Tongue (tissue), 2 donors: ENCODE measurements around the gene IFNAR2. TPM values are rescaled to one million over a fixed set of nuclear protein-coding genes. Genes with fewer than 3 reads are reported as not detected.
"Not testable (repeated sequence)": the region's sequence is repeated elsewhere in the genome, so short reads cannot be mapped to it uniquely, and the experiment has no call there.

Experiments used
- DNase-seq: peaks from one replicate; pipeline ENCODE4 v3.0.0-alpha.2; 2015
- total RNA-seq: library from RNA; depleted of rRNA; stranded (reverse); fragments of >200 nt; gene quantifications from one replicate; pipeline ENCODE4 v1.2.3, GENCODE V29; 2014

Gene IFNAR2
- total RNA-seq, 1 donor from 2014 or later = 10.4 TPM

- DNase-seq = no peak
These were observed 15.0 kb downstream of the IFNAR2 start for GRCh38 chr21:33244779-33245105.

DNA sequence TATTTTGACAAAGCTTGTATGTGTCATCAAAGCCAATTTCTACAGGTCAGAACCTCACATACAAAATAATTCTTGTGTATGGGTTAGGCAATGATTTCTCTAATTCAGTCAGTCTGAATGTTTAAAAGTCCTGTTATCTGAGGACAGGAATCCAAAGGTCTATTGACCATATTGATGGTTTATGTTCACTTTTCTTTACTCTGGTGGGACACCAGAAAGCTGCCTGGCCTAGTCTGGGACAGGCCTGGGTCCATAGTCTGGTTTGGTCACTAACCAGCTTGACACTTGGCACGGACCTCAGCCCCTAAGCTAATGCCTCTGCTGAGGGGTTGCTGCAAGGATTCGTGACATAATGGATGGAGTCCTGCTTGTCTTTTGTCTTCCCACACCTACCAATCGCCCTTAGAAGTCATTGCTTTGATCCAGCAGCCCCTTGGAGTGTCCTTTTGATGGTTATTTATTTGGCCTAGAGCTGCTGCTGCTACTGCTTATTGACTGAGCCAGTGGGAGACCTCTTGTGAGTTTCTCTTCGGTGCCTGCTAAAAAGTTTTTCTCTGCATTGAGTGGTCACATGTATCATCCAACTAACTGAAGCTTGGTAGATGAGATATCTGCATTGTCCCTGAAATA lies 15.7 kb downstream of the IFNAR2 start:
- DNase-seq = no peak

- no peak for DNase-seq
These were observed 16.8 kb downstream of the IFNAR2 start for GRCh38 chr21:33246506-33246905.

- no peak for DNase-seq
These were observed 17.2 kb downstream of the IFNAR2 start for GRCh38 chr21:33246963-33247362.

- DNase-seq = no peak
These were observed 17.9 kb downstream of the IFNAR2 start for GRCh38 chr21:33247599-33247998.

DNA sequence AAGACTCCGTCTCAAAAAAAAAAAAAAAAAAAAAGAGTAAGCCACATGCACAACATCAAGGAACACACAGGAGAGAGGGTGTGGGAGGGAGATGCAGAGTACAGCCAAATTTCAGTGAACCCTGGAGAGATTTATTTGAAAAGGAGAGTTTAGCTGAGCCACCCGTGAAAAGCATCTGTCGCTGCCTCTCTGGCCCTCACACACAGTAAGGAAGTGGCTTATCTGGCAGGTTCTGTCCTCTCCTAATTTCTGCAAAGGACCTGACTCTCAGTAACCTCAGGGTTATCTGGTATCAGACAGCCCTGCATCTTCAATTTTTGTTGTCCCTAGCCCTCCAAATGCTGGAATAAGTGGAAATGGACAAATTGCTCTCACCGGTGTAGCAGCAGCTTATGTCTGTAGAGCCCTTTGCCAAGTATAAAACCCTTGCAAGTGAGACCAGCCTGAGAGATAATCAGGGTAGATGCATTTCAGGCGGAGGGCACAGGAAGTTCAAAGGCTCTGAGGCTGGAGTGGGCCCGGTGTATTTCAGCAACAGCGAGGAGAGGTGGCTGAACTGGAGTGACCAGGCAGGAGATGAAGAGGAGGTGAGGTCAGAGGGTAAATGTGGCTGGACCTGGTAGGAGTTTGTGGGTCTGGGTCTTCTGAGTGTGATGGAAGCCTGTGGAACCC lies 19.7 kb downstream of the IFNAR2 start:
- no peak for DNase-seq

DNA sequence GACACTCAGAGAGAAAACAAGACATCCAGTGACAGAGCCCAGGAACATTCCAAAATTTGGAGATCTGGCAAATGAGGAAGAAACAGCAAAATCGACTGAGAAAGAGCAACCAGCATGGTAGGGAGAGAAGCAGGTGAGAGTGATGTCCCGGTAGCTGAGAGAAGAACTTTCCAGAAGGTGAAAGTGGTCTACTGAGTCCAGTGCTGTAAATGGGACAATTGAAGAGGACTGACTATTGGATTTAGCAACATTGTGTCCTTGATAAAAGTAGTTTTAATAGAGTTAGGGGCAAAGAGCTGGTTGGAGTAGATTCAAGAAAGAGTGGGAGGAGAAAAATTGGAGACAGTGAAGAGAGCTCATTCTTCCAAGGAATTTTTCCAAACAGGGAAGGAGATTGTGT lies 21.4 kb downstream of the IFNAR2 start:
- DNase-seq = no peak

GRCh38 chr21:33253382-33253781 lies 23.6 kb downstream of the IFNAR2 start:
- DNase-seq = not testable (repeated sequence)

DNA sequence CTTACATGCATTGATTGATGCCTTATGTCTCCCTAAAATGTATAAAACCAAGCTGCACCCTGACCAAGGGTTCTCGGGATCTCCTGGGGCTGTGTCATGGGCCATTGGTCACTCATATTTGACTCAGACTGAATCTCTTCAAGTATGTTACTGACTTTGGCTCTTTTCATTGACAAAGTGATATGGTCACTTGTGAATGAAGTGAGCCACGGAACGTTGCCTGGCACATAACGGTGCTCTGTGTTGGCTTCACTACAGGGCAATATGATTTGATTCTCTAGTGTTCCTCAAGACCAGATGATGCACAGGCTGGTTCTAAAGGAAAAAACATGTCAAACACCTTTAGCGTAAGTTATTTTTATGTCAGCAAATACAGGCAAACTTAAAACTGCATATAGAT lies 25.0 kb downstream of the IFNAR2 start:
- no peak for DNase-seq

DNA sequence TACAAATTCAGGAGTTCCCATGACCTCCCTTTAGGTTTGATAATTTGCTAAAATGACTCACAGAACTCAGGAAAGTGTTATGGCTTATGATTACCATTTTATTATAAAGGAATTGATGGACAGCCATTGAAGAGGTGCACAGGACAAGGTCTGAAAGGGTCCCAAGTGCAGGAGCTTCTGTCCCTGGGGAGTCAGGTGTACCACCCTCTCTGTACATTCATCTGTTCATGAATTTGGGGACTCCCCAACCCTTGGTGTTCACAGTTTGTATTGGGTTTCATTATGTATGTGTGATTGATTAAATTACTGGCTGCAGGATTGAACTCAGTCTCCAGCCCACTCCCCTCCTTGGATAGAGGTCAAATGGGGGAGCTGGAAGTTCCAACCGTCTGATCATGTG lies 25.7 kb downstream of the IFNAR2 start:
- DNase-seq = no peak

- no peak for DNase-seq
These were observed 26.3 kb downstream of the IFNAR2 start for GRCh38 chr21:33256019-33256418.

GRCh38 chr21:33257094-33257803 lies 27.5 kb downstream of the IFNAR2 start:
- no peak for DNase-seq

DNA sequence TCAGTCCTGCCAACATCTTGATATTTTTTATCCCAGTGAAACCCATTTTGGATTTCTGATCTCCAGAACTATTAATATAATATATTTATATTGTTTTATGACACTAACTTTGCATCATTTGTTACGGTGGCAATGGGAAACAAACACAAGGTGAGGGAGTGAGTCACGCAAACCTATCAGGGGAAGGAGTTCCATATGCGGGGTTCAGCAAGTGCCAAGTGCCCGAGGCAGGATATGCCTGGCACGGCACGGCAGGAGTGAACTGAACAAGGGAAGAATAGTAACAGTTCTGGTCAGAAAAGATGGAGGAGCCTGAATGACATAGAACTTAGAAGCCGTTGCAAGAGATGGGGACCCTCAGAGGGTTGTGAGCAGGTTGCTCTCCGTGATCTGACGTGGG lies 28.7 kb downstream of the IFNAR2 start:
- DNase-seq = no peak

GRCh38 chr21:33259428-33259827 lies 29.7 kb downstream of the IFNAR2 start:
- no peak for DNase-seq

- no peak for DNase-seq
These were observed 30.3 kb downstream of the IFNAR2 start for GRCh38 chr21:33259995-33260394.

GRCh38 chr21:33261635-33262034 lies 31.9 kb downstream of the IFNAR2 start:
- DNase-seq = no peak

GRCh38 chr21:33262921-33263320 lies 33.2 kb downstream of the IFNAR2 start:
- DNase-seq = no peak

GRCh38 chr21:33264561-33264960 lies 34.8 kb downstream of the IFNAR2 start:
- peak; percentile 43 for DNase-seq

DNA sequence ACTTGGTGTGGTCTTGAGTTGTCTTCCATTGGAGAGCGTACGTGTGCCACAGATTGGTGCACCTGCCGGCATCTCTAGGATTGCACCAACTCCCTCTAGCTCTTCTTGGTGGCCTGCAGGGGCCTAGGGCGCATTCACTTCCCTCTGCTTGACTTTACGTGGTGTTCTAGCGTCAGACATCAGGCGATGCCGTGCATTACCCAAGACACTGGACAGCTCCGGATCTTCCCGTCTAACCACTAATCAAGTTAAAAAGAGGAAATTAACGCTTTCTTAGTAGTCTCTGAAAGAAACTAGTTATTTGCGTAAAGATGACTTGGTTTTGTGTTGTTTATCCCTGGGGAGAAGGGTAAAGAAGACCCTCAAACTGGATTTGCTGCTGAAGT lies 35.9 kb downstream of the IFNAR2 start:
- DNase-seq = peak; percentile 55

GRCh38 chr21:33266050-33266788 lies 36.5 kb downstream of the IFNAR2 start, which contains the start of gene IL10RB:
IL10RB (plus strand) TSS chr21:33266367; CDS start chr21:33266466, 99 bp downstream.
- DNase-seq = peak; percentile 88

DNA sequence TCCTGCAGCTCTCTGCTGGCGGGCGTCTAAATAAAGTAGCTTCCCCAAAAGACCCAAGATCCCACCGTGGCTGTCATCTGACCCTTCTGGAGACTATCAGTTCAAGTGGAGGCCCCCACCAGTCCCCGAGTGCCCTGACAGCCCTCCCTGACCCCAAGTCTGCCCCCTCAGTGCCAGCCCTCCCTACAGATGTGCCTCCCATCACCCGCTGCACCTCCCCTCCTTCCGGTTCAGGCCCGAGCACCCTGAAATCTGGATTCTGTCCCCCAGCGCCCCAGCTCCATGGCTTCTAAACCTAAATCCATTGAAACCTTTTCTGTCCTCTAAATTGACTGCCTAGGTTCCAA lies 37.0 kb downstream of the IFNAR2 start:
- DNase-seq = no peak

DNA sequence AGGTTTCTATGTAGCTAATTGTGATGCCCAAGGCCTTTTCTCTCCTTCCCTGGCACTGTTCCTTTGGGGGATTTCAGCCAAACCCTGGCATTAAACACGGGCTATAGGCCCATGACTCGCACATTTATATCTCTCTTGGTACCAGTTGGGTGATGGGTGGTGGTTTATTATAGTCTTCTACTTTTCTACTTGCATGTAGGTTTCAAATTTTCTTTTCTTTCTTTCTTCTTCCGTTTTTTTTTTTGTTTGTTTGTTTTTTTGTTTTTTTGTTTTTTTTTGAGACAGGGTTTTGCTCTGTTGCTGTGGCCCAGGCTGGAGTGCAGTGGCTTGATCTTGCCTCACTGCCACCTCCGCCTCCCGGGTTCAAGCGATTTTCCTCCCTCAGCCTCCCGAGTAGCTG lies 37.5 kb downstream of the IFNAR2 start:
- no peak for DNase-seq

DNA sequence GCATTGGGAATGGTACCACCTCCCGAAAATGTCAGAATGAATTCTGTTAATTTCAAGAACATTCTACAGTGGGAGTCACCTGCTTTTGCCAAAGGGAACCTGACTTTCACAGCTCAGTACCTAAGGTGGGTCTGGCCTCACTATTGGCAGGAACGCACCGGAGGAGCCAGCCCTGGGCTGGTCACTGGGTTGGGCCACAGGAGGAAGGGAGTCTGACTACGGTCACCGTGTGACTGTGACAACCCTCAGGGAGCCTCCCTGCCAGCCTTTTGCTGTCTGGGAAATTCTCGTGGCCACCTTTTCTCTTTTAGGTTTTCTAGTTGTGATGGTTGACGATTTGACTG lies 38.6 kb downstream of the IFNAR2 start:
- DNase-seq = no peak
